Gastroesophageal sphincter (tissue), 4 donors: ENCODE results near the gene INTS15. TPM values are rescaled to one million over a fixed set of nuclear protein-coding genes. Genes with fewer than 3 reads are reported as not detected.

Source experiments
- ATAC-seq: fragments of 150-250 bp; one replicate; pipeline ENCODE4 v1.9.1; 2016; ENCODE audit warnings: mild to moderate bottlenecking, moderate library complexity
- H3K27ac ChIP-seq, 4 donors: fragments of 200-600 bp; sonication (generic) in 3 of 4; 1 replicate in 3 of 4; 2 replicates in 1 of 4; pipeline ENCODE4 v1.5.1; 2016 to 2019
- H3K27me3 ChIP-seq: fragments of 200-600 bp; sonication (generic); one replicate; pipeline ENCODE4 v1.5.1; 2019
- H3K36me3 ChIP-seq, 2 donors: fragments of 200-600 bp; sonication (generic); one replicate each; pipeline ENCODE4 v1.5.1; 2019; ENCODE audit warnings: control low read depth in 1 of 2
- H3K4me1 ChIP-seq, 3 donors: fragments of 200-600 bp; sonication (generic); 1 replicate in 2 of 3; 2 replicates in 1 of 3; pipeline ENCODE4 v1.5.1; 2016 to 2019; ENCODE audit warnings: control low read depth in 2 of 3
- H3K4me3 ChIP-seq, 2 donors: fragments of 200-600 bp; sonication (generic); one replicate each; pipeline ENCODE4 v1.5.1; 2019; ENCODE audit warnings: mild to moderate bottlenecking in 1 of 2, moderate library complexity in 1 of 2
- H3K9me3 ChIP-seq, 3 donors: fragments of 200-600 bp; sonication (generic); one replicate each; pipeline ENCODE4 v1.5.1; 2017 to 2019; ENCODE audit warnings: control low read depth in 2 of 3
- EP300 ChIP-seq: sonication (generic); formaldehyde crosslinking; IDR thresholded peaks from one replicate; pipeline ENCODE4 v1.6.1; 2017; ENCODE audit warnings: antibody characterized with exemption, mild to moderate bottlenecking
- POLR2A ChIP-seq, 2 donors: fragments of 450-650 bp; IDR thresholded peaks; one replicate each; pipeline ENCODE4 v1.6.1; 2017; ENCODE audit warnings: antibody characterized with exemption in 2 of 2, mild to moderate bottlenecking in 2 of 2, moderate library complexity in 1 of 2
- POLR2AphosphoS5 ChIP-seq: sonication (generic); formaldehyde crosslinking; IDR thresholded peaks from one replicate; pipeline ENCODE4 v1.6.1; 2017; ENCODE audit warnings: antibody characterized with exemption
- WGBS, 2 donors: methylation state at CpG; one replicate each; pipeline ENCODE4 v1.1.5; 2018; ENCODE audit warnings: low coverage in 1 of 2; 5-methylcytosine and 5-hydroxymethylcytosine counted together
- total RNA-seq, 4 donors: library from RNA; depleted of rRNA; stranded (reverse); fragments of >200 nt; gene quantifications; one replicate each; pipeline ENCODE4 v1.1.0, GENCODE V29; 2016
- TF ChIP-seq, protein P1 (sequence below), 4 experiments: fragments of 200-600 bp in 2 of 4; fragments of 450-650 bp in 2 of 4; sonication (generic) in 1 of 4; IDR thresholded peaks; one replicate each; pipeline ENCODE4 v1.5.1; 2017 to 2019; ENCODE audit warnings: antibody characterized with exemption in 4 of 4, mild to moderate bottlenecking in 2 of 4, moderate library complexity in 2 of 4

Gene INTS15
- total RNA-seq, 4 donors from 2014 or later = 25.6 to 34.5 (median 32.5) TPM

DNA sequence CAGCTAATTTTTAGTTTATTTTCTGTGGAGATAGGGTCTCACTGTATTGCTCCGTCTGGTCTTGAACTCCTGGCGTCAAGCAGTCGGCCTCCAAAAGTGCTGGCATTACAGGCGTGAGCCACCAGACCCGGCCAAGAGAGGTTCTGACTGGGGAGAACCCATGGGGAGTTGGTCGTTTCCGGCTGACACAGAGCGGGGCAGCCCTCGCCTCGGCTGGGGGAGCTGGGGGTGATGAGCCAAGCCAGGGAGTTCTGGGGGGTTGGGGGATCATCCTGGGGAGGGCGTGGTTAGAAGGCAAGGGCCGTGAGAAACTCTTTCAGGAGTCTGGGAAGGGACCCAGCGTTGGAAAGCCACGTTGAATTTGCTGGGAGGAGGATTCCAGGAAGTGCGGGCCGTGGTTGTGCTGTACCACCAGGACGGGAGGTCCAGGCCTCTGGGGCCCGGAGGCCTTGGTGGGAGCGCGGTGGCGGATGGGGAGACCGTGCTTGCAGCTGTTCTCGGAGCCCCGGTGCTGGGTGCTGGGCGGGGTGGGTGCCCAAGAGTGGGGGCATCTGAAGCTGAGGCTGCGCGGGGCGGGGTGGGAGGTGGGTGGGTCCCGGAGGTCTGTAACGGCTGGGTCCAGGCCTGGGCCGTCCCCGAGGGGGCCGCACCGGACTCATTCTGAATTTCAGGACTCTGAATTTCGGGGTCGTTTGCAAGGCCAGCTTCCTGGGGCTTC is 17.2 kb downstream of the INTS15 start:
- H3K27ac ChIP-seq = no peak overlapping the region
- no peaks in the 10 kb centered on the region for H3K9me3 ChIP-seq
- TF ChIP-seq EP300 = no peak
- no peak for TF ChIP-seq POLR2A (IDR thresholded peaks at IDR 0.05)
- TF ChIP-seq POLR2AphosphoS5 = no peak
- TF ChIP-seq, protein P1, sequence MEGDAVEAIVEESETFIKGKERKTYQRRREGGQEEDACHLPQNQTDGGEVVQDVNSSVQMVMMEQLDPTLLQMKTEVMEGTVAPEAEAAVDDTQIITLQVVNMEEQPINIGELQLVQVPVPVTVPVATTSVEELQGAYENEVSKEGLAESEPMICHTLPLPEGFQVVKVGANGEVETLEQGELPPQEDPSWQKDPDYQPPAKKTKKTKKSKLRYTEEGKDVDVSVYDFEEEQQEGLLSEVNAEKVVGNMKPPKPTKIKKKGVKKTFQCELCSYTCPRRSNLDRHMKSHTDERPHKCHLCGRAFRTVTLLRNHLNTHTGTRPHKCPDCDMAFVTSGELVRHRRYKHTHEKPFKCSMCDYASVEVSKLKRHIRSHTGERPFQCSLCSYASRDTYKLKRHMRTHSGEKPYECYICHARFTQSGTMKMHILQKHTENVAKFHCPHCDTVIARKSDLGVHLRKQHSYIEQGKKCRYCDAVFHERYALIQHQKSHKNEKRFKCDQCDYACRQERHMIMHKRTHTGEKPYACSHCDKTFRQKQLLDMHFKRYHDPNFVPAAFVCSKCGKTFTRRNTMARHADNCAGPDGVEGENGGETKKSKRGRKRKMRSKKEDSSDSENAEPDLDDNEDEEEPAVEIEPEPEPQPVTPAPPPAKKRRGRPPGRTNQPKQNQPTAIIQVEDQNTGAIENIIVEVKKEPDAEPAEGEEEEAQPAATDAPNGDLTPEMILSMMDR (IDR thresholded peaks at IDR 0.05) = no peak
- no CpG with 5 or more reads among the region's 36 CpGs for WGBS, 2 donors
- no peaks in the 10 kb centered on the region for H3K27me3 ChIP-seq
- H3K4me3 ChIP-seq = no peak overlapping the region
- no peaks in the 10 kb centered on the region for H3K4me1 ChIP-seq
- no peak for ATAC-seq
- H3K36me3 ChIP-seq = peaks cover 0 to 87% of the 10 kb centered on the region in 2 donors

DNA sequence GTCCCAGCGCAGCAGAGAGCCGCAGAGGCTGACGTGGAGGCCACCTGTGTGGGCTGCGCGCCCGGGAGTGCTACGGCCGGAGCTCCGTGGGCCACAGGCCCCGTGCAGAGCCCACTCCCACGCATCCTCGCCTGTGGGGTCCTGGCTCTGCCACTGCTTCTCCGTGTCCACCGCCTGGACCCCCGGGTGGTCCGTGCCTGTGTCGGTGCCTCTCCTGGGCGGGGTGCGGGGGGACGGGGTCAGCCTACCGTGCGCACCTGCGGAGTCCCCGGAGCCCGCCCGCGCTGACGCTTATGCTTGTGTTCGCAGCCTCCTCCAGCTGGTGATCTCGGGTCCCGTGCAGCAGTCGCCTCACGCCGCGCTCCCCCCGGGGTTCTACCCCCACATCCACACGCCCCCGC is 17.8 kb downstream of the INTS15 start:
- Histone ChIP-seq H3K4me3 (no peak overlapping the region), H3K4me1 (no peaks in the 10 kb centered on the region), H3K9me3 (no peaks in the 10 kb centered on the region), H3K27ac (no peak overlapping the region), H3K27me3 (no peaks in the 10 kb centered on the region), H3K36me3 (peaks cover 0 to 81% of the 10 kb centered on the region in 2 donors)
- WGBS, 2 donors = no CpG with 5 or more reads among the region's 38 CpGs
- TF ChIP-seq POLR2A (IDR thresholded peaks at IDR 0.05) (no peak), EP300 (no peak), POLR2AphosphoS5 (no peak)
- TF ChIP-seq, protein P1 (IDR thresholded peaks at IDR 0.05) = no peak
- ATAC-seq = no peak

- TF ChIP-seq POLR2AphosphoS5 (no peak), EP300 (no peak), POLR2A (IDR thresholded peaks at IDR 0.05) (no peak)
- TF ChIP-seq, protein P1 (IDR thresholded peaks at IDR 0.05) = no peak
- no peaks in the 10 kb centered on the region for H3K4me1 ChIP-seq
- no peaks in the 10 kb centered on the region for H3K27me3 ChIP-seq
- no peak for ATAC-seq
- no peaks in the 10 kb centered on the region for H3K9me3 ChIP-seq
- no peak overlapping the region for H3K27ac ChIP-seq
- 70% methylated on average over 2 of the region's 27 CpGs; no CpG with 5 or more reads in 1 of the 2 donors for WGBS, 2 donors
- H3K36me3 ChIP-seq = peaks cover 0 to 76% of the 10 kb centered on the region in 2 donors
- H3K4me3 ChIP-seq = no peak overlapping the region
These were observed 18.3 kb downstream of the INTS15 start for GRCh38 chr7:6608081-6608480.

DNA sequence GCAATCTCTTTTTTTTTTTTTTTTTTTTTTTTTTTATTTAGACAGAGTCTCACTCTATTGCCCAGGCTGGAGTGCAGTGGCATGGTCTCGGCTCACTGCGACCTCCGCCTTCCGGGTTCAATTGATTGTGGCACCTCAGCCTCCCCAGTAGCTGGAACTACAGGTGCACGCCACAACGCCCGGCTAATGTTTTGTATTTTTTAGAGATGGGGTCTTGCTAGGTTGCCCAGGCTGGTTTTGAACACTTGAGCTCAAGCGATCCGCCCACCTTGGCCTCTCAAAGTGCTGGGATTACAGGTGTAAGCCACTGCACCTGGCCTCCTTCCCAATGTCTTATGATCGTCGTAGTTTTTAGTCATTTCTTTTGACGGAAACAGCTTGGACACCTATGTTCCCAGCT is 19.0 kb downstream of the INTS15 start:
- TF ChIP-seq, protein P1 (IDR thresholded peaks at IDR 0.05) = no peak
- TF ChIP-seq EP300 (no peak), POLR2A (IDR thresholded peaks at IDR 0.05) (no peak), POLR2AphosphoS5 (no peak)
- Histone ChIP-seq H3K9me3 (no peaks in the 10 kb centered on the region), H3K4me1 (no peaks in the 10 kb centered on the region), H3K4me3 (no peak overlapping the region), H3K27ac (no peak overlapping the region), H3K36me3 (peaks cover 0 to 69% of the 10 kb centered on the region in 2 donors), H3K27me3 (no peaks in the 10 kb centered on the region)
- no peak for ATAC-seq
- WGBS, 2 donors = 85% methylated on average over 4 of the region's 12 CpGs; no CpG with 5 or more reads in 1 of the 2 donors

- no peaks in the 10 kb centered on the region for H3K27me3 ChIP-seq
- WGBS, 2 donors = 66 to 78% methylated on average over 4 to 5 of the region's 7 CpGs
- H3K4me1 ChIP-seq = peaks cover 0 to 23% (median 4%) of the 10 kb centered on the region in 3 donors
- no peak overlapping the region for H3K27ac ChIP-seq
- ATAC-seq = no peak
- H3K9me3 ChIP-seq = no peaks in the 10 kb centered on the region
- TF ChIP-seq EP300 = no peak
- TF ChIP-seq POLR2AphosphoS5 = no peak
- TF ChIP-seq POLR2A (IDR thresholded peaks at IDR 0.05) = no peak
- TF ChIP-seq, protein P1 (IDR thresholded peaks at IDR 0.05) = no peak
- H3K36me3 ChIP-seq = peaks cover 0 to 37% of the 10 kb centered on the region in 2 donors
- no peak overlapping the region for H3K4me3 ChIP-seq
These were observed 23.0 kb downstream of the INTS15 start for GRCh38 chr7:6612819-6613218.
